Stimulated activated CD4-positive, alpha-beta T cell treated with anti-CD3 and anti-CD28 coated beads, Interleukin-1b, Interleukin-23, amount 100 ng/mL, for 48 hours (primary cell): Measurements from ENCODE around the gene BRAT1.
"Not testable (repeated sequence)": the region's sequence is repeated elsewhere in the genome, so short reads cannot be mapped to it uniquely, and the experiment has no call there.

ENCODE experiments used
- DNase-seq: peaks from one replicate; pipeline ENCODE4 v3.0.0-alpha.2; 2020

Gene BRAT1

DNA sequence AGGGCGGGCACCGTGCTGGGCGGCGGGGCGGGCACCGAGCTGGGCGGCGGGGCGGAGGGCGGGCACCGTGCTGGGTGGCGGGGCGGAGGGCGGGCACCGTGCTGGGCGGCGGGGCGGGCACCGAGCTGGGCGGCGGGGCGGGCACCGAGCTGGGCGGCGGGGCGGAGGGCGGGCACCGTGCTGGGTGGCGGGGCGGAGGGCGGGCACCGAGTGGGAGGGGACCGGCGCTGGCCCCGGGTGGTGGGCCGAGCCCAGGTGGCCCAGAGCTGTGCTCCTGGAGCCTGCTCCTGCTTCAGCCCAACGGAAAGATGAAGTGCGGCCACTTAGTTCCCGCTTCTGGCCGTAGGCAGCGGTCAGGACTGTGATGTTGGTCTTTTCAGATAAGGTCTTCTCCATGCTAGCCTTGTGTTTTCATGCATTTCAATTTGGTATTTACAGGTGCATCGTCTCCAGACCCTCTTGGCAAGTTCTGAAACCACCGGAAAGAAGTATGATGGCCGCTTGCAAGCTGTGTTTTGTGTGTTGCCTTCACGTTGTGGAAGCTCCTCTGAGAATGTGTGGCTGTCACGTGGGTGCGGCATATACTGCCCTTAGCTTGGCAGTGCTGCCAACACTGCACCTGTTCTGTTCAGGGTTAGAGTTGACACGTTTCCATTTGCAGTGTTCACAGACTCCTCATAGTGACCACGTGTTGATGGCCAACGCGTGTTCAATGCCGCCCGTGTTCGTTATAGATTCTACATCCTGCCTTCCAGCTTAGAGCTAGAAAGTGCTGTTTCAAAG, 28.7 kb upstream of the BRAT1 start:
- DNase-seq = no peak

GRCh38 chr7:2582006-2582735, 26.8 kb upstream of the BRAT1 start:
- no peak for DNase-seq

DNA sequence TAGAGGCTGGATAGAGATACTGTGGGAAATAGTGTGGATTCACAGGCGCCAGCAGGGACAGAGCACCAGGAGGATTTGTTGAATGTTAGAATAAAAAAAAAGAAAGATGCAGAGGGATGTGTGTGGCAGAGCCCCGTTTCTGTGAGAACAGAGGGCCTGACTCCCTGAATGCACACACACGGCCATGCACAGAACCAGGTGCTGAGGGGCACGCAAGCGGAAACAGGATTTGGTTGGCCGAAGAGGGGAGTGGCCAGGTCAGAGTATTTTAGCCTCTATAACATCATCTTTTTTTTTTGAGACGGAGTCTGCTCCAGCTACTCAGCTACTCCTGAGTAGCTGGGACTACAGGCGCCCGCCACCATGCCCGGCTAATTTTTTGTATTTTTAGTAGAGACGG, 25.3 kb upstream of the BRAT1 start:
- no peak for DNase-seq

GRCh38 chr7:2577914-2578680, 22.8 kb upstream of the BRAT1 start:
- DNase-seq = no peak

- DNase-seq = no peak
These were observed 21.6 kb upstream of the BRAT1 start for GRCh38 chr7:2576742-2577491.

GRCh38 chr7:2575733-2576340, 20.5 kb upstream of the BRAT1 start:
- DNase-seq = no peak

- DNase-seq = no peak
These were observed 19.9 kb upstream of the BRAT1 start for GRCh38 chr7:2575046-2575732.

DNA sequence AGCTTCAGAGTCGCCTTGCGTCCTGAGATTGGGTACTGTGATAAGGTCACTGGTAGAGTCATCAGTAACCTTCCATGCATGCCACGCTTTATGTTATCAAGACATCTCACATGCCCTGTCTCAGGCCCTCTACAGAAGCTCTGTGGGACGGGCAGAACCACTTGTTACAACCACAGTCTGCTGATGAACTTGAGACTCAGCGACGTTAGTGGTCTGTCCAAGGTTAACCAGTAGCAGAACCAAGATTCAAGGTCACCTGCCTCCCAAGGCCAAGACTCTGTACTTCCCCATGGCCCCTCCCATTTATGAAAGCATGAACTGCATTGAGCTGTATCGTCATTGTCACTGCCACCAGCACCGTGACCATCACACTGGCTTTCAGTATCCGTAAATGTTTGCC, 18.4 kb upstream of the BRAT1 start:
- no peak for DNase-seq

DNA sequence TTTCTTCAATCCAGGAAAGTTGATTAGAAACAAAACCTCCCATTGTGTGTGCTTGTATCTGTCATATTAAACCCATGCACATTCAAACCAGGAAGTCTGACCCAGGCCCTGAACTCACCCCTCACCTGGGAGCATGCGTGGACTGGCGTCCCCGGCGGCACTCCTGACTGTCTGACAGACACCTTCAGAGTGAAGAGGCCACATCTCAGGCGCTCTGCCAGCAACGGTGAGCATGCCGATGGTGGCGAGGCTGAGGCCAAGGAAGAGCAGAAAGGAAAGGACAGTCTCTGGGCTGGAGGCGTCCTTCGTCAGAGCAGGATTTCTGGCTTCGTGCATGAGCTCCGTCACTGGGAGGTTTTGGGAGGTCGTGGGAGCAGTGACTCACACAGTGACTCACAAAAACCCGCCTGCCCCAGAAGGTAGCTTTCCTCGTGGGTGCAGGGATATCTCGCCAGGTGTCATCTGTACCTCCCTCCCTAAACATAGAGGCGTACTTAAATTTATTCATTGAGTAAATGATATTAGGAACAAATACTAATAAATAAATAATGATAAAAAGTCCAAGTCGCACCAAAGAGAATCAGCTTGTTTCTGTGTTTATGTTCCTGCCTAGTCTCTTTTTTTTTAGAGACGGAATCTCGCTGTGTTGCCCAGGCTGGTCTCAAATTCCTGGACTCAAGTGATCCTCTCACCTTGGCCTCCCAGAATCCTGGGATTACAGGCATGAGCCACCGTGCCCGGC, 16.9 kb upstream of the BRAT1 start:
- DNase-seq = peak; percentile 24

DNA sequence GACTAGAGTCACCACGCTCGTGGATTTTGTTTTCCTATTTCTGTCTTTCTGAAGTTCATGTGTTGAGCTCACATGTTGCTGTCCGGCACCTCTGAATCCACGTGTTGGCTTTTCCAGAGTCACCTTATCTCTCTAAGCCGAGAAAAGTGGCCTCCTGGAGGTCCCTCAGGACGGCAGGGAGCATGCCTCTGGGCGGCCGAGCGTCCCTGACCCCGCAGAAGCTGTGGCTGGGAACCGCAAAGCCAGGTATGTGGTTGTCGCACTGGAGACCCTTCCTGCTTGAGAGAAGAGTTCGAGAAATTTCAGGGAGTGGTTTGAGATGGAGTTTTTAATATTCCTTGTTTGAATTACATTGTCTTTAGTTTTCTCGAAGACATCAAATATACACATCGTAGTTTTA, 16.1 kb upstream of the BRAT1 start:
- DNase-seq = no peak

- no peak for DNase-seq
These were observed 14.7 kb upstream of the BRAT1 start for GRCh38 chr7:2570021-2570420.

- DNase-seq = no peak
These were observed 14.1 kb upstream of the BRAT1 start for GRCh38 chr7:2569421-2569820.

DNA sequence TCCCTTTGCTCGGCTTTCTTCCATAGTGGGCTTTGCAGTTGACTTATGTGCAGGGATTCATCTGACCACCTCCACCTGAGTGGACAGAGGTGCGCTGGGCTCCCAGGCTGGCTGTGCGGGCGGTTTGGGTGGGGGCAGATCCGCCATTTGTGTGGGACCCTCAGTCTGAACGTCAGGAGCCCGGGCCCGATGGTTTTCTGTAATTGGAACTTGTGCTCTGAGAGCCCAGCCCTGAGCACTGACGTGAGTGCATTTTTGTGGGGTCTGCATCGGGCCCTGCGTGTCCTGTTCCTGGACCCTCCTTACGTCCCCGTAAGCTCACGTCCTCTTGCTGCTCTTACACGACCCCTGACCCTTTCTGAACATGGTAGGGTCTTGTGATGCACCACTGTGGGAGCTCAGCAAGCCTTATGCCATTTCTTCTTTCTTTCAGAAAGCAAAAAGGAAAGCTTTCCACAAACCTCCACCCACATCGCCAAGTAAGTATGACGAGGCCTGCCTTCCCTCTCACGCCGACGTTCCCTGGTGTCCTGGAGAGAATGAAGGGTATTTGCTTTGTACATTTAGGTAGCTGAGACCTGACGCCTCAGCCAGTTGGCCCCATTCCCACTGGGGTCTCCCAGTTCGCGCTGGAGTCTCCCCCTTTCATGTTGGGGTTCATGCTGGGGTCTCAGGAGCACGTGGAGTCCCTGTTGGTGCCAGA, 13.3 kb upstream of the BRAT1 start:
- DNase-seq = no peak

GRCh38 chr7:2567679-2568278, 12.5 kb upstream of the BRAT1 start:
- DNase-seq = no peak

DNA sequence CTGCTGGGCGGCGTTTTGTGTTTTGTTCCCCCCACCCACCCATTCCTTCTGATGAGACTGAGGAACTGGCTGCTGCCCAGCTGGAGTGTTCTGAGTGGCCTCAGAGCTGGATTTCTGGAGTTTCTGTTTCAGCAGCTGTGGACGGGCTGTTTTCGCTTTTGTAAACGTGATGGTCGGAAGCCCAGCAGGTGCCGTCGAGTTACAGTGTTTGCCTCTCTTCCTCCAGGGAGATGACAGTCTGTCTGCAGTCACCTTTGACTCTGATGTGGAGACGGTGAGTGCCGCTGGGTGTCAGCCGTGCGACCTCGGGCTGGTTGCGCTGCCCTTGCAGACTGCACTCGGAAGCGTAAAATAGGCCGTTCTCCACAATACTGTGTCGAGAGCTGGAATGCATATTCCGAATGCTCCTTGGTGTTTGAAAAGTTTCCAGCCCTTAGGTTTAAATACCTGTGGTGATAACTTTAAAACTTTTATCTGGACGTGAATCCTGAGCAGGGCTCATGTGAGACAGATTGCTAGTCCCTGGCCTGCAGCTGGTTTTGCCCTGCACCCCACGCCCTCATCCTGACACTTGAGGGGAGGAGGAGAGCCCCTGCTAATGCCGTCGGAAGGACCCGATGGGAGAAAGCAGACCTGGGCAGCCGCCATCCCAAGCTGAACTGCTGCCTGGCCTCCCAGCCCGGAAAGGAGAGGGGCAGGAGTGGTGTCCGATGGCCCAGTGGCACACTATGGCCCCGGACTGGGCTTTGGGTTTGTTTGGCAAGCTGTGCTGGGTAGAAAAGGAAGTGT, 11.8 kb upstream of the BRAT1 start:
- peak; percentile 27 for DNase-seq

- DNase-seq = no peak
These were observed 11.1 kb upstream of the BRAT1 start for GRCh38 chr7:2566348-2566889.

DNA sequence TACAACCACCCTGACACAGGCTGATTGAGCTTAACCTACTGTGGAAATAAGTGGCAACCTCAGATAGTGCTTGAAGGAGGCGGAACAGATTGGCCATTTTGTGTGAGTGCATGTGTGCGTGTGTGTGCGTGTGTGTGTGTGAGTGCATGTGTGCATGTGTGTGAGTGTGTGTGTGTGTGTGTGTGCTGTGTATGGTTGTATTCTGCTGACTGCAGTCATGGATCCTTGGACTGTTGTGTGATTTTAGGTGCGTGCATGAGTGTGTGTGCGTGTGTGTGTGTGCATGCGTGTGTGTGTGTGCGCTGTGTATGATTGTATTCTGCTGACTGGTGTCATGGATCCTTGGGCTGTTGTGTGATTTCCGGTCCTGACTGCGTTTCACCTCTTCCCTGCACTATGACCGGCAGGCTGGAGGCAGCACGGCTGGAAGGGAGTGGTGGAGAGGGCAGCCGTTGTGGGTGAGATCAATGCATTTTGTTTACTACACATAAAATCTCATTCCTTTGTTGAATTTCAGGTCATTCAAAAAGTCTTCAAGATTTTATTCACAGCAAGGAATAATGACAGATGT, 9.7 kb upstream of the BRAT1 start:
- no peak for DNase-seq

GRCh38 chr7:2563955-2564354, 8.6 kb upstream of the BRAT1 start:
- DNase-seq = not testable (repeated sequence)
